IMR-90 (cell line): ENCODE measurements around the gene OGFOD3. TPM values are rescaled to one million over a fixed set of nuclear protein-coding genes. Genes with fewer than 3 reads are reported as not detected.

Experiments used
- ATAC-seq: fragments of 200-7000 bp; cut with Tn5 transposase; 2 replicates; pipeline ENCODE4 v1.9.1; 2020; ENCODE audit warnings: low read depth, mild to moderate bottlenecking, moderate library complexity
- BruUV-seq: library from RNA; stranded (reverse); fragments of 400-500 nt; replicated peaks from 2 replicates; lab custom pipeline; 2021; lab: Mats Ljungman, UMichigan
- CTCF ChIA-PET: fragments of 300-600 bp; formaldehyde crosslinking; extraction: SDS; loops from one replicate; lab custom pipeline; 2021; ENCODE audit warnings: antibody characterized with exemption; lab: Yijun Ruan, JAX
- POLR2A ChIA-PET: fragments of 300-600 bp; sonication (Branson Sonifier 250); formaldehyde crosslinking; loops from one replicate; lab custom pipeline; 2022; ENCODE audit warnings: antibody characterized with exemption; ENCODE audit not compliant: unreplicated experiment; lab: Charles Lee
- DNase-seq: peaks from one replicate; pipeline ENCODE4 v3.0.0; 2013
- H2AFZ ChIP-seq: replicated peaks from 2 replicates; pipeline ENCODE3; 2013; ENCODE audit warnings: low read length, mild to moderate bottlenecking; ENCODE audit not compliant: poor library complexity
- H2AK5ac ChIP-seq: 2 replicates; pipeline ENCODE4 v1.6.1; 2013; ENCODE audit warnings: low read depth, low read length, inconsistent platforms
- H2AK9ac ChIP-seq: replicated peaks from 2 replicates; pipeline ENCODE3; 2013; ENCODE audit warnings: mild to moderate bottlenecking, low read depth, low read length, moderate library complexity; ENCODE audit not compliant: poor library complexity
- H2BK120ac ChIP-seq: 2 replicates; pipeline ENCODE4 v1.6.1; 2013; ENCODE audit warnings: low read depth, low read length, inconsistent platforms
- H2BK15ac ChIP-seq: 3 replicates; pipeline ENCODE4 v1.6.1; 2013; ENCODE audit warnings: low read depth, low read length, inconsistent platforms
- H2BK20ac ChIP-seq: 2 replicates; pipeline ENCODE4 v1.6.1; 2013; ENCODE audit warnings: low read depth, mild to moderate bottlenecking, inconsistent platforms, low read length, moderate library complexity
- H2BK5ac ChIP-seq: 2 replicates; pipeline ENCODE4 v1.6.1; 2013; ENCODE audit warnings: mild to moderate bottlenecking, low read depth, low read length, inconsistent platforms; ENCODE audit not compliant: poor library complexity, severe bottlenecking
- H3K14ac ChIP-seq: replicated peaks from 2 replicates; pipeline ENCODE4 v1.6.1; 2013; ENCODE audit warnings: low read depth, low read length, inconsistent platforms
- H3K18ac ChIP-seq: 2 replicates; pipeline ENCODE4 v1.6.1; 2013; ENCODE audit warnings: low read depth, low read length, control low read depth
- H3K23ac ChIP-seq: 2 replicates; pipeline ENCODE4 v1.6.1; 2013; ENCODE audit warnings: low read depth, low read length, inconsistent platforms
- H3K27ac ChIP-seq: 2 replicates; pipeline ENCODE4 v1.5.1; 2013; ENCODE audit warnings: mild to moderate bottlenecking, control low read depth, low read length; ENCODE audit not compliant: insufficient read depth
- H3K27me3 ChIP-seq: 2 replicates; pipeline ENCODE4 v1.6.1; 2013; ENCODE audit warnings: low read length; ENCODE audit not compliant: control insufficient read depth, insufficient read depth
- H3K36me3 ChIP-seq: 2 replicates; pipeline ENCODE4 v1.6.1; 2013; ENCODE audit warnings: low read length, mixed read lengths; ENCODE audit not compliant: control insufficient read depth, insufficient read depth
- H3K4ac ChIP-seq: 2 replicates; pipeline ENCODE4 v1.6.1; 2013; ENCODE audit warnings: low read depth, low read length, inconsistent platforms
- H3K4me1 ChIP-seq: 2 replicates; pipeline ENCODE4 v1.6.1; 2013; ENCODE audit warnings: low read length, mixed read lengths; ENCODE audit not compliant: control insufficient read depth, insufficient read depth
- H3K4me2 ChIP-seq: 2 replicates; pipeline ENCODE4 v1.6.1; 2013; ENCODE audit warnings: low read depth, mild to moderate bottlenecking, control low read depth, low read length, moderate library complexity
- H3K4me3 ChIP-seq: 2 replicates; pipeline ENCODE4 v1.5.1; 2013; ENCODE audit warnings: low read depth, mild to moderate bottlenecking, control low read depth, low read length, moderate library complexity; ENCODE audit not compliant: insufficient read depth
- H3K56ac ChIP-seq: 2 replicates; pipeline ENCODE4 v1.6.1; 2013; ENCODE audit warnings: low read length, inconsistent platforms; ENCODE audit not compliant: insufficient read depth; ENCODE audit errors: extremely low read depth
- H3K79me1 ChIP-seq, 2 experiments: 2 replicates each; pipeline ENCODE4 v1.6.1; 2013; ENCODE audit warnings: low read length in 2 of 2, inconsistent platforms in 1 of 2, low read depth in 1 of 2
- H3K9ac ChIP-seq: 2 replicates; pipeline ENCODE4 v1.6.1; 2013; ENCODE audit warnings: low read depth, low read length, control low read depth
- H3K9me1 ChIP-seq: 2 replicates; pipeline ENCODE4 v1.6.1; 2013; ENCODE audit warnings: low read length, inconsistent platforms; ENCODE audit not compliant: insufficient read depth
- H3K9me3 ChIP-seq: 2 replicates; pipeline ENCODE4 v1.6.1; 2013; ENCODE audit warnings: low read length; ENCODE audit not compliant: control insufficient read depth, insufficient read depth
- H4K20me1 ChIP-seq: 2 replicates; pipeline ENCODE4 v1.6.1; 2013; ENCODE audit warnings: low read length, inconsistent platforms; ENCODE audit not compliant: insufficient read depth
- H4K5ac ChIP-seq: 2 replicates; pipeline ENCODE4 v1.6.1; 2013; ENCODE audit warnings: mild to moderate bottlenecking, low read depth, low read length, control low read depth
- H4K8ac ChIP-seq, 2 experiments: 2 replicates each; pipeline ENCODE4 v1.6.1; 2013; ENCODE audit warnings: low read depth in 2 of 2, low read length in 2 of 2, control low read depth in 1 of 2, inconsistent platforms in 1 of 2
- H4K91ac ChIP-seq: 2 replicates; pipeline ENCODE4 v1.6.1; 2013; ENCODE audit warnings: low read depth, low read length, inconsistent platforms; ENCODE audit not compliant: insufficient read depth
- BHLHE40 ChIP-seq: fragments of 150-350 bp; IDR thresholded peaks from 2 replicates; pipeline ENCODE4 v1.6.1; 2016; ENCODE audit warnings: mild to moderate bottlenecking, low read depth, low read length
- MAZ ChIP-seq: IDR thresholded peaks from 2 replicates; pipeline ENCODE4 v1.6.1; 2012; ENCODE audit warnings: low read depth, mild to moderate bottlenecking, low read length, improper control_type of control experiment, moderate library complexity, borderline replicate concordance
- MXI1 ChIP-seq: IDR thresholded peaks from 2 replicates; pipeline ENCODE4 v1.6.1; 2012; ENCODE audit warnings: low read depth, mild to moderate bottlenecking, low read length, moderate library complexity, borderline replicate concordance
- POLR2A ChIP-seq: IDR thresholded peaks from 2 replicates; pipeline ENCODE4 v1.6.1; 2012; ENCODE audit warnings: mild to moderate bottlenecking, low read depth, low read length
- SMC3 ChIP-seq: fragments of 150-350 bp; IDR thresholded peaks from 2 replicates; pipeline ENCODE4 v1.6.1; 2016; ENCODE audit warnings: low read depth, mild to moderate bottlenecking, antibody characterized with exemption, low read length, moderate library complexity
- WGBS, 2 experiments: methylation state at CpG; one replicate each; pipeline versions ENCODE4 v1.1.5 to v1.1.7; 2013; ENCODE audit warnings: missing lambda C conversion rate in 2 of 2; ENCODE audit not compliant: insufficient read length in 1 of 2; ENCODE audit errors: extremely low coverage in 2 of 2; 5-methylcytosine and 5-hydroxymethylcytosine counted together
- dilution Hi-C: fragments of 300-500 bp; cut with HindIII; formaldehyde crosslinking; loops from one replicate; pipeline ENCODE4 v1.14.3; 2018; ENCODE audit warnings: low sequenced_read_pairs; ENCODE audit not compliant: unreplicated experiment
- in situ Hi-C: fragments of 300-500 bp; cut with MboI; formaldehyde crosslinking; loops from 3 replicates; pipeline ENCODE4 v1.14.3; 2019; ENCODE audit warnings: low sequenced_read_pairs, inconsistent platforms, mixed read lengths
- intact Hi-C: fragments of 100-400 bp; cut with micrococcal nuclease; formaldehyde crosslinking; loops from 2 replicates; pipeline ENCODE4 v1.10.0; 2022
- polyA plus RNA-seq, 3 experiments: library from polyadenylated mRNA; depleted of rRNA; stranded (reverse); fragments of >200 nt; gene quantifications; 2 replicates each; pipeline ENCODE4 v1.2.3, GENCODE V29; 2012; ENCODE audit warnings: low replicate concordance in 1 of 3
- total RNA-seq: library from RNA; depleted of rRNA; stranded (reverse); fragments of >200 nt; gene quantifications from 2 replicates; pipeline ENCODE4 v1.2.3, GENCODE V29; 2012
- TF ChIP-seq, protein P1 (sequence below): conservative IDR thresholded peaks from 2 replicates; pipeline ENCODE4 v1.5.1; 2012; ENCODE audit warnings: mild to moderate bottlenecking, low read depth, low read length, improper control_type of control experiment
- TF ChIP-seq, protein P2 (sequence below): fragments of 150-350 bp; IDR thresholded peaks from 2 replicates; pipeline ENCODE4 v1.6.1; 2016; ENCODE audit warnings: low read depth, mild to moderate bottlenecking, low read length, moderate library complexity, borderline replicate concordance

OGFOD3 gene
- total and polyA plus RNA-seq, 2 of the 4 experiments (the other 2 are of a cell fraction) = 25.3 to 33.4 TPM

DNA sequence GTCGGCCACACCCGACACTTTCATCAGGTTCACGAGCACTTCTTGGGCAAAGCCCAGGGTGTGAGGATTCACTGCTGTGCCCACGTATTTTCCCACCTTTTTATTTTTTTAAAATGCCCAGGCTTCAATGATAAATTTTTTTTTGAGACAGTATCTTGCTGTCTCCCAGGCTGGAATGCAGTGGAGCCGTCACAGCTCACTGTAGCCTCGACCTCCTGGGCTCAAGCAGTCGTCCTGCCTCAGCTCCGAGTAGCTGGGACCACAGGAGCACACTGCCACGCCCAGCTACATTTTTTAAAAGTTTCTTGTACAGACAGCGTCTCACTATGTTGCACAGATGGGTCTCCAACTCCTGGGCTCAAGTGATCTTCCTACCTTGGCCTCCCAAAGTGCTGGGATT is 29.0 kb downstream of the OGFOD3 start:
- POLR2A ChIA-PET = no interaction called here

More for the DNA sequence above, 29.0 kb downstream of the OGFOD3 start:
- Histone ChIP-seq H4K91ac (no peak overlapping the region), H4K20me1 (no peaks in the 10 kb centered on the region), H2AK5ac (no peak overlapping the region), H3K27me3 (peaks cover 27% of the 10 kb centered on the region), H3K9me3 (no peaks in the 10 kb centered on the region), H3K79me1 (no peaks in the 10 kb centered on the region), H3K4ac (no peak overlapping the region), H2BK120ac (no peak overlapping the region), H3K9me1 (no peaks in the 10 kb centered on the region), H2BK20ac (no peak overlapping the region), H3K18ac (no peak overlapping the region), H3K4me2 (no peak overlapping the region), H3K4me3 (no peak overlapping the region), H3K9ac (no peak overlapping the region), H4K8ac (no peak overlapping the region), H3K23ac (no peak overlapping the region), H2BK15ac (no peak overlapping the region), H4K5ac (no peak overlapping the region), H3K27ac (no peak overlapping the region), H2AFZ (no peak overlapping the region), H2BK5ac (no peak overlapping the region), H2AK9ac (no peak overlapping the region), H3K4me1 (peaks cover 2% of the 10 kb centered on the region), H3K56ac (no peak overlapping the region), H3K14ac (no peak overlapping the region), H3K36me3 (peaks cover 10% of the 10 kb centered on the region; the same call in 1 of the 2 replicates)
- DNase-seq (no peak), ATAC-seq (no peak)
- intact Hi-C loops (no loop called here), in situ Hi-C loops (no loop called here), dilution Hi-C loops (no loop called here)
- TF ChIP-seq MAZ (no peak), POLR2A (no peak), BHLHE40 (no peak), MXI1 (no peak), SMC3 (no peak)
- TF ChIP-seq, protein P1, sequence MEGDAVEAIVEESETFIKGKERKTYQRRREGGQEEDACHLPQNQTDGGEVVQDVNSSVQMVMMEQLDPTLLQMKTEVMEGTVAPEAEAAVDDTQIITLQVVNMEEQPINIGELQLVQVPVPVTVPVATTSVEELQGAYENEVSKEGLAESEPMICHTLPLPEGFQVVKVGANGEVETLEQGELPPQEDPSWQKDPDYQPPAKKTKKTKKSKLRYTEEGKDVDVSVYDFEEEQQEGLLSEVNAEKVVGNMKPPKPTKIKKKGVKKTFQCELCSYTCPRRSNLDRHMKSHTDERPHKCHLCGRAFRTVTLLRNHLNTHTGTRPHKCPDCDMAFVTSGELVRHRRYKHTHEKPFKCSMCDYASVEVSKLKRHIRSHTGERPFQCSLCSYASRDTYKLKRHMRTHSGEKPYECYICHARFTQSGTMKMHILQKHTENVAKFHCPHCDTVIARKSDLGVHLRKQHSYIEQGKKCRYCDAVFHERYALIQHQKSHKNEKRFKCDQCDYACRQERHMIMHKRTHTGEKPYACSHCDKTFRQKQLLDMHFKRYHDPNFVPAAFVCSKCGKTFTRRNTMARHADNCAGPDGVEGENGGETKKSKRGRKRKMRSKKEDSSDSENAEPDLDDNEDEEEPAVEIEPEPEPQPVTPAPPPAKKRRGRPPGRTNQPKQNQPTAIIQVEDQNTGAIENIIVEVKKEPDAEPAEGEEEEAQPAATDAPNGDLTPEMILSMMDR = no peak
- TF ChIP-seq, protein P2, sequence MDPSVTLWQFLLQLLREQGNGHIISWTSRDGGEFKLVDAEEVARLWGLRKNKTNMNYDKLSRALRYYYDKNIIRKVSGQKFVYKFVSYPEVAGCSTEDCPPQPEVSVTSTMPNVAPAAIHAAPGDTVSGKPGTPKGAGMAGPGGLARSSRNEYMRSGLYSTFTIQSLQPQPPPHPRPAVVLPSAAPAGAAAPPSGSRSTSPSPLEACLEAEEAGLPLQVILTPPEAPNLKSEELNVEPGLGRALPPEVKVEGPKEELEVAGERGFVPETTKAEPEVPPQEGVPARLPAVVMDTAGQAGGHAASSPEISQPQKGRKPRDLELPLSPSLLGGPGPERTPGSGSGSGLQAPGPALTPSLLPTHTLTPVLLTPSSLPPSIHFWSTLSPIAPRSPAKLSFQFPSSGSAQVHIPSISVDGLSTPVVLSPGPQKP = no peak
- BruUV-seq = no TSS peak
- 83% methylated on average over 8 of the region's 10 CpGs; no CpG with 5 or more reads in 1 of the 2 experiments for WGBS, 2 experiments
- CTCF ChIA-PET = no interaction called here
